WI38 (cell line): Measurements from ENCODE around the gene ANGPTL2.

ENCODE experiments used
- H3K4me3 ChIP-seq: 2 replicates; pipeline ENCODE4 v1.5.1; 2011; ENCODE audit warnings: low read depth, mild to moderate bottlenecking, control low read depth, low read length
- TF ChIP-seq, protein P1 (sequence below): IDR thresholded peaks from 2 replicates; pipeline ENCODE4 v1.5.1; 2012; ENCODE audit warnings: low read depth, mild to moderate bottlenecking, control low read depth, low read length

Gene ANGPTL2

GRCh38 chr9:127077644-127077946 is 44.8 kb downstream of the ANGPTL2 start:
- TF ChIP-seq, protein P1, sequence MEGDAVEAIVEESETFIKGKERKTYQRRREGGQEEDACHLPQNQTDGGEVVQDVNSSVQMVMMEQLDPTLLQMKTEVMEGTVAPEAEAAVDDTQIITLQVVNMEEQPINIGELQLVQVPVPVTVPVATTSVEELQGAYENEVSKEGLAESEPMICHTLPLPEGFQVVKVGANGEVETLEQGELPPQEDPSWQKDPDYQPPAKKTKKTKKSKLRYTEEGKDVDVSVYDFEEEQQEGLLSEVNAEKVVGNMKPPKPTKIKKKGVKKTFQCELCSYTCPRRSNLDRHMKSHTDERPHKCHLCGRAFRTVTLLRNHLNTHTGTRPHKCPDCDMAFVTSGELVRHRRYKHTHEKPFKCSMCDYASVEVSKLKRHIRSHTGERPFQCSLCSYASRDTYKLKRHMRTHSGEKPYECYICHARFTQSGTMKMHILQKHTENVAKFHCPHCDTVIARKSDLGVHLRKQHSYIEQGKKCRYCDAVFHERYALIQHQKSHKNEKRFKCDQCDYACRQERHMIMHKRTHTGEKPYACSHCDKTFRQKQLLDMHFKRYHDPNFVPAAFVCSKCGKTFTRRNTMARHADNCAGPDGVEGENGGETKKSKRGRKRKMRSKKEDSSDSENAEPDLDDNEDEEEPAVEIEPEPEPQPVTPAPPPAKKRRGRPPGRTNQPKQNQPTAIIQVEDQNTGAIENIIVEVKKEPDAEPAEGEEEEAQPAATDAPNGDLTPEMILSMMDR: no peak
- no peak overlapping the region for H3K4me3 ChIP-seq

DNA sequence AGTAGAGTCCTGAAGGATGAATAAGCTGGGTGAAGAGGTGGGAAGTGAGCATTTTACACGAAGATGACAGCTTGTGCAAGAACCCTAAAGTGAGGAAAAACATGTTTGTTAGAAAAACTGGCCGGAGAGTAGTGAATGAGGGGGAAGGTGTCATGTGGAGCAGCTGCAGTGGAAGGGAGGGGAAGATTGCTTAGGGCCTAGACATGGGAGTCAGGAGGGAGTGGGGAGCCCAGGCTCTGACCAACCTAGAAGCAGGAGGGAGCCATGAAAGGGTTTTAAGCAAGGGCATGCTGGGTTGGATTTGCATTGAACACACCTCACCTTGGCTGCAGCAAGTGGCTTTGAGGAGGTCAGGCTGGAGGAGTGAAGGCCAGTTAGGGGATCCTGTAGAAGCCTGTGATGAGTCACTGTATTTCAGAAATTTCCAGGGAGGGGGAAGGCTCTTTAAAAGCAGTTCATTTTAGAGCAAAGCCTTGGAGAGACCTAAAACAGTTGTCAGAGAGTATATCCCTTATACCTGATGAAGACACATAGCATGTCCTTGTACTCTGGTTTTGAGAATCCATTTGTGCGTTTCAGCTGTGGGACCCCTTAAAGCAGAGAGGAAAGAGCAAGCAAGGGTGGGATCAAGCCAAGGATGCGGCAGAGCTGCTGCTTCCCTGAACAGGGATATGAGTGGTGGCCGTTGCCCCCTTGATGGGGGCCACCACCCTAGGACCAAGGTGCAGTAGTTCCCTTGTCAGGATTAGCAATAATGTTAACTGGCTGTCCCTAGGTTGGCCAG is 45.4 kb downstream of the ANGPTL2 start:
- H3K4me3 ChIP-seq: no peak overlapping the region
- TF ChIP-seq, protein P1: no peak

- H3K4me3 ChIP-seq: no peak overlapping the region
- TF ChIP-seq, protein P1: no peak
These were observed 46.6 kb downstream of the ANGPTL2 start for GRCh38 chr9:127075624-127076372.

DNA sequence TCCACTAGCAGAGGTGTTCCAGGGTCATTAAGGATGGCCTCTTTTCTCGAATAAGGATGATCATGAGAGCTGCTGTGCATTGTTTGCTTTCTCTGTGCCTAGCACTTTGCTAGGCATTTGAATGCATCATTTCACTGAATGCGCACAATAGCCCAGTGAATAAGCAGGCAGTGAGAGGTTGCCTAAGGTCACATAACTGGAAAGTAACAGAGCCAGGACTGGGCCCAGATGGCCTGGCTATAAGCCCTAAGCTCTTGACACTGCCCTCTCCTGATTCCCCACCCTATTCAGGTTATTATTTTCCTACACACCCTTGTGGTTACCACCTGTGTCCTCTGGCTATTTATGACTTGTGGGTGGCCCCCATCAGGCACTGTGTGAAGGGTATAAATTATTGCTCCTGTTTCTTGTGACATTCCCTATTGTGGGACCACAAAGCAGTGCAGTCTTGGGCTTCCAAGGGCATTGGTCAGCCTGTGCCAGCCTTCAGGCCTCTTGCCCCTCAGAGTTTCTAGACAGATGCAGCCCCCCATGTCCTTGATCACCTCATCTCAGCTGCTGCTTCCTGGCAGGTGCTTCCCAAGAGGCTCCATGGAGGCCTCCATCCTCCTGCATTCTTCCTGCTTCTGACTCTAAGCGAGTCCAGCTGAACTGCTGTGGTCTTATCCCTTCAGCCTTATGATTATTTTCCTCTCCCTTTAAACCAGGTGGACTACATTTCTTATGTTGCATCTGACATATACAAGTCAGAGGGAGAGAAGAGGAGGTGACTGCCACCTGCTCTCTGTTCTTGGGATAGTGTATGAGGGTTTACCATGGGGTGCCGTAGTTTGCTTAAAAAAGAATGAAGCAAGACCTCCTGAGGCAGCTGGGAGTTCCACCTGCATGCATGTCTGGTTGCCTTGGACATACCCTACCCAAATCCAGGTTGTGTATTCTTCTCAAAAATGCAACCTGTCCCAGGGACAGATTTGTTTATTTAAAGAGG is 47.6 kb downstream of the ANGPTL2 start:
- TF ChIP-seq, protein P1: no peak

DNA sequence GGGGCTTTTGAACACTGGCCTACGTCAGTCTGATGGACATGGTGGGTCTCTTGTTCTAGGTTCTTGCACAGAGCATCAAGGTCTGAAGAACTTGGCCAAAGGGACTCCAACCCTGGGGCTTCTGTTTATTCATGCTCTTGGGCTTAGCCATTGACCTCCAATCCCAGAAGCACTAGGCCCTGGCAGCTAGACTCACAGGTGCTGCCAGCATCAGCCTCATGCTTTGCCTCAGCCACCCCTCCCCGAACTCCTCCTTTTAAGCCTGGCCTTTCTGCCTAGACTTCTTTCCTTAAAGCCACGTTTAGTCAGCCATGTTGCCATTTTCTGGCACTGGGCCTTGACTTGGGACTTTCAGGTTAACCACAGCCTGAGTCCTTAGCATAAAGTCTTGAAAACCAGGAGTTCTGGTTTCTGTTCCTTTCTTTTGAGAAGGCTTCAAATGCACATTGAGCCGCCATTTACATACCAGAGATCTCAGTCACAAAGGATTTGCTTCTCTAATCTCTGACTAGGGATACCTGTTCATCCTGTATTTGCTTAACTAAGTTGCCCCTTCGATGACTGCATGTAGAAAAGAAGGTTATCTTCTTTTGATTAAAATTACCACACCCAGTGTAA is 54.7 kb downstream of the ANGPTL2 start:
- no peak overlapping the region for H3K4me3 ChIP-seq
- TF ChIP-seq, protein P1: no peak

More for the DNA sequence above, 47.6 kb downstream of the ANGPTL2 start:
- H3K4me3 ChIP-seq: no peak overlapping the region

GRCh38 chr9:127066851-127067136 is 55.6 kb downstream of the ANGPTL2 start:
- no peak overlapping the region for H3K4me3 ChIP-seq
- TF ChIP-seq, protein P1: no peak
